GM23338 (cell line): Measurements from ENCODE around the gene FBXW2. TPM values are rescaled to one million over a fixed set of nuclear protein-coding genes. Genes with fewer than 3 reads are reported as not detected.

Source experiments
- ATAC-seq: fragments of 200-7000 bp; cut with Tn5 transposase; 3 replicates; pipeline ENCODE4 v1.9.1; 2020
- DNase-seq: peaks from one replicate; pipeline ENCODE4 v3.0.0-alpha.2; 2015; ENCODE audit warnings: low spot score
- H2AFZ ChIP-seq: fragments of 200-600 bp; sonication (generic); 2 replicates; pipeline ENCODE4 v1.8.0; 2016; ENCODE audit warnings: antibody characterized with exemption, mild to moderate bottlenecking, moderate library complexity
- H3F3A ChIP-seq: fragments of 200-600 bp; sonication (generic); replicated peaks from 2 replicates; pipeline ENCODE4 v1.8.0; 2017; ENCODE audit warnings: antibody characterized with exemption, mixed run types, low read depth
- H3K27ac ChIP-seq: fragments of 200-600 bp; sonication (generic); 2 replicates; pipeline ENCODE4 v1.6.1; 2016; ENCODE audit warnings: low read depth
- H3K27me3 ChIP-seq: fragments of 200-600 bp; sonication (generic); 2 replicates; pipeline ENCODE4 v1.8.0; 2016; ENCODE audit warnings: mild to moderate bottlenecking, mixed run types, moderate library complexity; ENCODE audit not compliant: insufficient read depth
- H3K36me3 ChIP-seq: fragments of 200-600 bp; sonication (generic); 2 replicates; pipeline ENCODE4 v1.8.0; 2016; ENCODE audit warnings: mild to moderate bottlenecking; ENCODE audit not compliant: insufficient read depth
- H3K4me1 ChIP-seq: fragments of 200-600 bp; sonication (generic); 2 replicates; pipeline ENCODE4 v1.8.0; 2016; ENCODE audit warnings: mild to moderate bottlenecking, moderate library complexity; ENCODE audit not compliant: insufficient read depth
- H3K4me2 ChIP-seq: fragments of 200-600 bp; sonication (generic); 2 replicates; pipeline ENCODE4 v1.7.1; 2017; ENCODE audit warnings: mixed run types
- H3K4me3 ChIP-seq: fragments of 200-600 bp; sonication (generic); 2 replicates; pipeline ENCODE4 v1.6.1; 2016; ENCODE audit warnings: mixed run types
- H3K79me2 ChIP-seq: fragments of 200-600 bp; sonication (generic); replicated peaks from 2 replicates; pipeline ENCODE4 v1.8.0; 2017; ENCODE audit warnings: mild to moderate bottlenecking; ENCODE audit not compliant: insufficient read depth
- H3K9me2 ChIP-seq: fragments of 200-600 bp; sonication (generic); 2 replicates; pipeline ENCODE4 v1.8.0; 2017; ENCODE audit not compliant: insufficient read depth
- H4K20me1 ChIP-seq: fragments of 200-600 bp; sonication (generic); replicated peaks from 2 replicates; pipeline ENCODE4 v1.8.0; 2017; ENCODE audit warnings: mild to moderate bottlenecking; ENCODE audit not compliant: insufficient read depth
- H3K27ac Mint-ChIP-seq: 2 replicates; pipeline ENCODE4 v1.8.0; 2020; ENCODE audit warnings: inconsistent platforms, mild to moderate bottlenecking, moderate library complexity, mixed read lengths
- H3K27me3 Mint-ChIP-seq: 3 replicates; pipeline ENCODE4 v1.8.0; 2022; ENCODE audit warnings: low read depth, mild to moderate bottlenecking, moderate library complexity, mixed read lengths, inconsistent platforms; ENCODE audit not compliant: insufficient read depth, poor library complexity
- H3K36me3 Mint-ChIP-seq: 3 replicates; pipeline ENCODE4 v1.8.0; 2021; ENCODE audit warnings: low read depth, mild to moderate bottlenecking, inconsistent platforms, moderate library complexity, mixed read lengths
- H3K4me1 Mint-ChIP-seq: 3 replicates; pipeline ENCODE4 v1.8.0; 2020; ENCODE audit warnings: mild to moderate bottlenecking, inconsistent platforms, mixed read lengths
- H3K4me3 Mint-ChIP-seq: 3 replicates; pipeline ENCODE4 v1.8.0; 2021; ENCODE audit warnings: moderate library complexity, mild to moderate bottlenecking, inconsistent platforms, mixed read lengths
- H3K9me3 Mint-ChIP-seq: 3 replicates; pipeline ENCODE4 v1.8.0; 2020; ENCODE audit warnings: moderate library complexity, mild to moderate bottlenecking, inconsistent platforms, mixed read lengths
- CREB1 ChIP-seq: fragments of 250-450 bp; sonication (Bioruptor Pico); IDR thresholded peaks from 2 replicates; pipeline ENCODE4 v1.5.0; 2020; ENCODE audit warnings: low read depth, mild to moderate bottlenecking, moderate library complexity
- CTCF ChIP-seq, 2 experiments: fragments of 200-600 bp in 1 of 2; sonication (generic) in 1 of 2; conservative IDR thresholded peaks; 2 replicates each; pipeline versions ENCODE4 v1.5.1 to v1.6.1; 2016 to 2017; ENCODE audit warnings: antibody characterized with exemption in 2 of 2, low read depth in 2 of 2, mild to moderate bottlenecking in 2 of 2, moderate library complexity in 1 of 2
- ETS1 ChIP-seq: IDR thresholded peaks from 2 replicates; pipeline ENCODE4 v1.6.1; 2016; ENCODE audit warnings: antibody characterized with exemption
- EZH2 ChIP-seq: fragments of 200-600 bp; sonication (generic); IDR thresholded peaks from one replicate; pipeline ENCODE4 v1.8.0; 2017; ENCODE audit warnings: antibody characterized with exemption, mild to moderate bottlenecking, low read depth; ENCODE audit not compliant: unreplicated experiment
- EZH2phosphoT487 ChIP-seq: fragments of 200-600 bp; sonication (generic); IDR thresholded peaks from one replicate; pipeline ENCODE4 v1.8.1; 2018; ENCODE audit warnings: antibody characterized with exemption; ENCODE audit not compliant: unreplicated experiment
- JUNB ChIP-seq: IDR thresholded peaks from one replicate; pipeline ENCODE4 v1.6.1; 2016; ENCODE audit warnings: antibody characterized with exemption; ENCODE audit not compliant: unreplicated experiment
- NANOG ChIP-seq: IDR thresholded peaks from 2 replicates; pipeline ENCODE4 v1.6.1; 2016; ENCODE audit warnings: antibody characterized with exemption, borderline replicate concordance
- POLR2AphosphoS5 ChIP-seq: IDR thresholded peaks from 2 replicates; pipeline ENCODE4 v1.6.1; 2016; ENCODE audit warnings: antibody characterized with exemption, low read depth
- STAT1 ChIP-seq: IDR thresholded peaks from one replicate; pipeline ENCODE4 v1.6.1; 2016; ENCODE audit warnings: antibody characterized with exemption; ENCODE audit not compliant: unreplicated experiment
- ZNF114 ChIP-seq: fragments of 250-450 bp; sonication (Bioruptor Pico); IDR thresholded peaks from 2 replicates; pipeline ENCODE4 v1.5.0; 2020; ENCODE audit warnings: mild to moderate bottlenecking, moderate library complexity
- ZNF331 ChIP-seq: fragments of 250-450 bp; sonication (Bioruptor Pico); IDR thresholded peaks from 2 replicates; pipeline ENCODE4 v1.5.0; 2020; ENCODE audit warnings: low read depth, mild to moderate bottlenecking, moderate library complexity
- polyA plus RNA-seq: library from polyadenylated mRNA; unstranded; fragments of >200 nt; fragmentation: Nextera tagmentation; extraction: Ambion mirVana; gene quantifications from 2 replicates; pipeline ENCODE4 v1.2.1, GENCODE V29; 2016
- total RNA-seq: library from RNA; depleted of rRNA; stranded (reverse); fragments of >200 nt; shearing (Covaris generic); gene quantifications from 2 replicates; pipeline ENCODE4 v1.2.3, GENCODE V29; 2014

The FBXW2 gene
- total and polyA plus RNA-seq, 2 experiments from 2014 or later = 10.0 to 55.2 TPM

- H3K4me3 ChIP-seq = no peak overlapping the region
- ATAC-seq (no peak), DNase-seq (no peak)
- Mint-ChIP-seq H3K27me3 (peaks cover 2% of the 10 kb centered on the region), H3K4me3 (no peak overlapping the region), H3K9me3 (no peaks in the 10 kb centered on the region), H3K36me3 (peaks cover 70% of the 10 kb centered on the region), H3K4me1 (no peaks in the 10 kb centered on the region), H3K27ac (no peak overlapping the region)
- H3K4me1 ChIP-seq = no peaks in the 10 kb centered on the region
- TF ChIP-seq CTCF (conservative IDR thresholded peaks at IDR 0.05; ENCODE audit: low read depth in 2 of 2) (no peak), ETS1 (no peak), POLR2AphosphoS5 (no peak), JUNB (no peak), NANOG (no peak), CREB1 (CRISPR knock-in tag) (no peak), ZNF114 (no peak)
- H4K20me1 ChIP-seq = no peaks in the 10 kb centered on the region; the same call in 1 of the 2 replicates
- H3K27me3 ChIP-seq = no peaks in the 10 kb centered on the region
- H3F3A ChIP-seq = no peaks in the 10 kb centered on the region
- no peak overlapping the region for H3K4me2 ChIP-seq
- H3K9me2 ChIP-seq = no peaks in the 10 kb centered on the region
- no peak overlapping the region for H3K27ac ChIP-seq
- no peaks in the 10 kb centered on the region for H3K79me2 ChIP-seq
- H2AFZ ChIP-seq = no peak overlapping the region
- H3K36me3 ChIP-seq = peaks cover 32% of the 10 kb centered on the region
Observed at GRCh38 chr9:120820095-120820494, 26.9 kb upstream of the FBXW2 start.

GRCh38 chr9:120818595-120818994 lies 25.4 kb upstream of the FBXW2 start:
- H3K36me3 ChIP-seq = peaks cover 32% of the 10 kb centered on the region
- no peak overlapping the region for H3K27ac ChIP-seq
- H3F3A ChIP-seq = no peaks in the 10 kb centered on the region
- H3K4me1 Mint-ChIP-seq = no peaks in the 10 kb centered on the region
- DNase-seq (no peak), ATAC-seq (no peak)
- no peak overlapping the region for H3K4me3 Mint-ChIP-seq
- no peaks in the 10 kb centered on the region for H3K4me1 ChIP-seq
- H2AFZ ChIP-seq = no peak overlapping the region
- peaks cover 2% of the 10 kb centered on the region for H3K27me3 Mint-ChIP-seq
- H3K27ac Mint-ChIP-seq = no peak overlapping the region
- peaks cover 57% of the 10 kb centered on the region for H3K36me3 Mint-ChIP-seq
- no peak overlapping the region for H3K4me2 ChIP-seq
- H4K20me1 ChIP-seq = no peaks in the 10 kb centered on the region; the same call in 1 of the 2 replicates
- no peaks in the 10 kb centered on the region for H3K9me2 ChIP-seq
- H3K4me3 ChIP-seq = no peak overlapping the region
- no peaks in the 10 kb centered on the region for H3K79me2 ChIP-seq
- H3K9me3 Mint-ChIP-seq = no peaks in the 10 kb centered on the region
- no peaks in the 10 kb centered on the region for H3K27me3 ChIP-seq
- TF ChIP-seq EZH2phosphoT487 (no peak), CTCF (conservative IDR thresholded peaks at IDR 0.05; ENCODE audit: low read depth in 2 of 2) (no peak), STAT1 (no peak), ETS1 (no peak), ZNF331 (no peak), EZH2 (no peak), ZNF114 (no peak)
